ENCODE results near the gene OTOF. TPM values are rescaled to one million over a fixed set of nuclear protein-coding genes. Genes with fewer than 3 reads are reported as not detected.

Gene OTOF
- total and polyA plus RNA-seq, 7 donors = 0.14 to 2.2 (median 0.34) TPM

DNA sequence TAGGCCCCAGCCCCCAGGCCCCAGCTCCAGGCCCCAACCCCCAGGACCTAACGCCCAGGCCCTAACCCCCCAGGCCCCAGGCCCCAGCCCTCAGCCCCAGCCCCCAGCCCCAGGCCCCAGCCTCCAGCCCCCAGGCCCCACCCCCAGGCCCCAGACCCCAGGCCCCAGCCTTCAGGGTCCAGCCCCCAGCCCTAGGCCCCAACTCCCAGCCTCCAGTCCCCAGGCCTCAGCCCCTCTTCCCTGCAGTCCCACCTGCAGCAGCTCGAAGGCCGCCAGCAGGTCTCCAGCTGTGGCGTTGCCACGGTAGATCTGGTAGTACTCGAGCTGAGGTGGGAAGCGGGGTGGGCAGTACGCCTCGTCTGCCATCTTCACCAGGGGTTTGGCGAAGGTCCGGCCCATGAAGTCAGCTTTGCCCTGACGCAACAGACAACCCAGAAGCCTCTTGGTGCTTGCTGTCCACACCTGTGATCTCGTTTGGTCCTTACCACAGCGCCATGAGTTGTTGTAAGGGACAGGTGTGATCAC lies 3.6 kb downstream of the OTOF start:
- ATAC-seq = no peak
- intact Hi-C loops (cut with DNase I) = no loop called here
- 89 to 92% (median 90%) methylated on average over 13 to 14 of the region's 14 CpGs for WGBS, 3 donors
- no peaks in the 10 kb centered on the region for H3K27me3 ChIP-seq (ENCODE audit: insufficient read depth in 3 of 3, low read length in 2 of 3)
- H3K4me3 ChIP-seq = no peak overlapping the region
- no peak overlapping the region for H3K27ac ChIP-seq
- peaks cover 1% of the 10 kb centered on the region for H3K9me3 ChIP-seq
- H3K36me3 ChIP-seq (ENCODE audit: insufficient read depth in 1 of 2, low read depth in 1 of 2) = no peaks in the 10 kb centered on the region
- TF ChIP-seq, protein P1, sequence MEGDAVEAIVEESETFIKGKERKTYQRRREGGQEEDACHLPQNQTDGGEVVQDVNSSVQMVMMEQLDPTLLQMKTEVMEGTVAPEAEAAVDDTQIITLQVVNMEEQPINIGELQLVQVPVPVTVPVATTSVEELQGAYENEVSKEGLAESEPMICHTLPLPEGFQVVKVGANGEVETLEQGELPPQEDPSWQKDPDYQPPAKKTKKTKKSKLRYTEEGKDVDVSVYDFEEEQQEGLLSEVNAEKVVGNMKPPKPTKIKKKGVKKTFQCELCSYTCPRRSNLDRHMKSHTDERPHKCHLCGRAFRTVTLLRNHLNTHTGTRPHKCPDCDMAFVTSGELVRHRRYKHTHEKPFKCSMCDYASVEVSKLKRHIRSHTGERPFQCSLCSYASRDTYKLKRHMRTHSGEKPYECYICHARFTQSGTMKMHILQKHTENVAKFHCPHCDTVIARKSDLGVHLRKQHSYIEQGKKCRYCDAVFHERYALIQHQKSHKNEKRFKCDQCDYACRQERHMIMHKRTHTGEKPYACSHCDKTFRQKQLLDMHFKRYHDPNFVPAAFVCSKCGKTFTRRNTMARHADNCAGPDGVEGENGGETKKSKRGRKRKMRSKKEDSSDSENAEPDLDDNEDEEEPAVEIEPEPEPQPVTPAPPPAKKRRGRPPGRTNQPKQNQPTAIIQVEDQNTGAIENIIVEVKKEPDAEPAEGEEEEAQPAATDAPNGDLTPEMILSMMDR (IDR thresholded peaks at IDR 0.05) = no peak
- peak in 1 of 2 donors; percentile 6 for DNase-seq
- no peaks in the 10 kb centered on the region for H3K4me1 ChIP-seq

DNA sequence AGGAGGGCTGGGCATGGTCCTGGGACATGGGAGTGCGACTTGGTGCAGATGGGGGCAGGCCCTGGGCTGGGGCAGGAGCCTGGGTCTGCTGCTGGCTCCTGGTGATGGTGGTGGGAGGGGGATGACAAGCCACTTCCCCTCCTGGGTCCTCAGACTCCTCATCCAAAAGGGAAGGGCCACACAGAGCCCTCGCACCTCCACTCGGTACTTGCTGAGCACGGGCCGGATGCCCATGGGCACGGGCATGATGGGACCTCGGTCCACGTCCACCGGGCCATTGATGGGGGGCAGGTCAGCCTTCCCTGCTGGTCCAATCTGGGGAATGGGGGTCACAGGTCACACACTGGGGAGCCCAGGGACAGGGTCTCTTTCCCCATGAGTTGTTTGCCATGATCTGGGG lies 4.1 kb downstream of the OTOF start:
- Histone ChIP-seq H3K9me3 (peaks cover 6% of the 10 kb centered on the region), H3K4me3 (no peak overlapping the region), H3K36me3 (ENCODE audit: insufficient read depth in 1 of 2, low read depth in 1 of 2) (no peaks in the 10 kb centered on the region), H3K27me3 (ENCODE audit: insufficient read depth in 3 of 3, low read length in 2 of 3) (no peaks in the 10 kb centered on the region), H3K27ac (no peak overlapping the region), H3K4me1 (no peaks in the 10 kb centered on the region)
- intact Hi-C loops (cut with DNase I) = no loop called here
- ATAC-seq (no peak), DNase-seq (peak; percentile 0 to 42)
- 88 to 96% (median 93%) methylated on average over 9 of the region's 9 CpGs for WGBS, 3 donors
- TF ChIP-seq, protein P1 (IDR thresholded peaks at IDR 0.05) = no peak

DNA sequence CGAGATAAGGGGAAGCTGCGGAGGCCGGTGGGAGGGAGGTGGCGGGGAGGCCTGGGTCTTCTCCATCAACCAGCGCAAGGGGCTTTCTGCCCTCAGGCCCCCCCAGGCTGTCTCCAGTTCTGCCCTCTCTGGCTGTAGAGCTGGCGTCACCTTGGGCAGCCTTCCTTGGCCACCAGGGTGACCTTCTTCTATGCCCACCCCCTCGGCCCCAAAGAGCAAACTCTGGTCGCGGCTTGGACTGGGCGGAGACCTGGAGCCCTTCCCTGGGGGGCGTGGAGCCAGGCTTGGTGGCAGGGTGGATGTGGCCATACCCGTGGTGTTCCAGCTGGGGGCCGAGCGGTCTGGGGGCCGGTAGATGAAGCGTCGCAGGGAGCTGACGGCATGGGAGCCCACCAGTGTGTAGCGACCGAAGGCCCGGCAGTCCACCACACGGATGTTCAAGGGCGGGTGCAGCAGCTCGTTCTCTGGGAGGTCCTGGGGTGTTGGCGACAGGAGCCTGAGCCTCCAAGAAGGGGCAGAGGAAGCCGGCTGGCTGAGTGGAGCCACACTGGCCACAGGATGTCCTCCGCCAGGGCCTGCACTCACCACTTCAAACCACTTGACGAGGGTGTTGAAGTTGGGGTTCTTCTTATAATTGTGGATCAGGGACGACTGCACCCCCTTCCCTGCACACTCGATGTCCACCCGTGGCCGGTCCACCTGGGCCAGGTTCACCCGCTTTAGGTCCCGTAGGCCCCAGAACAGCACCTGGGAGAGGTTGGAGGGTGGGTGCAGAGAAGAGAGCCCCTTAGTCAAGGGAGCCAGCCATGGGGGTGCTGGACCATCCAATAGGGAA lies 4.9 kb downstream of the OTOF start:
- no peak for ATAC-seq
- H3K4me3 ChIP-seq = no peak overlapping the region
- DNase-seq = peak; percentile 10 to 51
- TF ChIP-seq, protein P1 (IDR thresholded peaks at IDR 0.05) = no peak
- intact Hi-C loops (cut with DNase I) = no loop called here
- H3K36me3 ChIP-seq (ENCODE audit: insufficient read depth in 1 of 2, low read depth in 1 of 2) = no peaks in the 10 kb centered on the region
- H3K27ac ChIP-seq = no peak overlapping the region
- peaks cover 8% of the 10 kb centered on the region for H3K9me3 ChIP-seq
- H3K4me1 ChIP-seq = no peaks in the 10 kb centered on the region
- H3K27me3 ChIP-seq (ENCODE audit: insufficient read depth in 3 of 3, low read length in 2 of 3) = no peaks in the 10 kb centered on the region
- WGBS, 3 donors = 86 to 88% (median 87%) methylated on average over 30 to 34 of the region's 34 CpGs

DNA sequence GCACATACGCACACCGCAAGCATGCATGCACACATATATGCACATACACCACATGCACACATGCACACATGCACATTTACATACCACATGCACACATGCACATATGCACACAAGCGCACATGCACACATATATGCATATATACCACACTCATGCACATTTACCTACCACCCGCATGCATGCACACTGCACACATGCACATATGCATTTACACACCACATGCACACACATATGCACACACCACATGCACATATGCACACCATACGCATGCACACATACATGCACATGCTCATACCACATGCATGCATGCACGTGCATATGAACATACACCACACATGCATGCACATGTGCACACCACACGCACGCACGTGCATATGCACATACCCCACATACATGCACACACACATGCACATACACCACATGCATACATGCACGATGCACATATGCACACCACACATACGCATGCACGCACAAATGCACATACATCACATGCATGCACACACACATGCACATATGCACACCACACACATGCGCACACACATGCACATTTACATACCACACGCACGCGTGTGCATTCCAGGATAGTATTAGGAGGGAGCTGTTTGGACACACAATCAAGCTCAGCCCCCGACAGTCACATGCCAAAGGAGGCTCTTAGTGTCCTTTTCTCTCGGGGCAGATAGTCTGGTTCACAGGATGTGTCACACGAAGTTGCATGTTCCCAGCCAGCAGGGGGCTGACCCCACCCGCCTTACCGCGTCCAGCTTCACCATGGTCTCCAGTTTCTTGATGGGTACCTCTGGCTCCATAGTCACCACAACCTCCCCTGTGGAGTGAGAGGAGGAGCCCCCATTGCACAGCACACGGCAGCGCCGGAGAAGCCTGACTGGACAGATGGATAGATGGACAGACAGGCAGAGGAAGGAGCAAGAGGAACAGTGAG lies 5.9 kb downstream of the OTOF start:
- no peaks in the 10 kb centered on the region for H3K36me3 ChIP-seq (ENCODE audit: insufficient read depth in 1 of 2, low read depth in 1 of 2)
- no peak overlapping the region for H3K4me3 ChIP-seq
- no peak overlapping the region for H3K27ac ChIP-seq
- no peaks in the 10 kb centered on the region for H3K27me3 ChIP-seq (ENCODE audit: insufficient read depth in 3 of 3, low read length in 2 of 3)
- no peaks in the 10 kb centered on the region for H3K4me1 ChIP-seq
- ATAC-seq = peak; percentile 39 to 73 (median 52)
- DNase-seq = peak in 1 of 2 donors; percentile 53
- intact Hi-C loops (cut with DNase I) = no loop called here
- 74 to 85% (median 74%) methylated on average over 25 of the region's 25 CpGs for WGBS, 3 donors
- TF ChIP-seq, protein P1 (IDR thresholded peaks at IDR 0.05) = peak; percentile 18
- H3K9me3 ChIP-seq = peaks cover 8% of the 10 kb centered on the region
